GM21723 (cell line): ENCODE data around the gene CEL.
"Not testable (repeated sequence)": the region's sequence is repeated elsewhere in the genome, so short reads cannot be mapped to it uniquely, and the experiment has no call there.

ENCODE experiments used
- ATAC-seq: cut with Tn5 transposase; IDR thresholded peaks from one replicate; pipeline ENCODE4 v1.9.1; 2021; ENCODE audit warnings: mild to moderate bottlenecking, moderate library complexity; ENCODE audit not compliant: unreplicated experiment

CEL gene

DNA sequence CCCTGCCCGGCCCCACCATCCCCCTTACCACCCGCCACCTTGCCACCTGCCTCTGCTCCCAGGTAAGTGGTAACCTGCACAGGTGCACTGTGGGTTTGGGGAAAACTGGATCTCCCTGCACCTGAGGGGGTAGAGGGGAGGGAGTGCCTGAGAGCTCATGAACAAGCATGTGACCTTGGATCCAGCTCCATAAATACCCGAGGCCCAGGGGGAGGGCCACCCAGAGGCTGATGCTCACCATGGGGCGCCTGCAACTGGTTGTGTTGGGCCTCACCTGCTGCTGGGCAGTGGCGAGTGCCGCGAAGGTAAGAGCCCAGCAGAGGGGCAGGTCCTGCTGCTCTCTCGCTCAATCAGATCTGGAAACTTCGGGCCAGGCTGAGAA is at the start of gene CEL:
Gene CEL, plus strand, starts transcription at position 218 of the 382 bp plus-strand sequence. Its CDS starts 22 bp downstream, at position 240.
- not testable (repeated sequence) for ATAC-seq

DNA sequence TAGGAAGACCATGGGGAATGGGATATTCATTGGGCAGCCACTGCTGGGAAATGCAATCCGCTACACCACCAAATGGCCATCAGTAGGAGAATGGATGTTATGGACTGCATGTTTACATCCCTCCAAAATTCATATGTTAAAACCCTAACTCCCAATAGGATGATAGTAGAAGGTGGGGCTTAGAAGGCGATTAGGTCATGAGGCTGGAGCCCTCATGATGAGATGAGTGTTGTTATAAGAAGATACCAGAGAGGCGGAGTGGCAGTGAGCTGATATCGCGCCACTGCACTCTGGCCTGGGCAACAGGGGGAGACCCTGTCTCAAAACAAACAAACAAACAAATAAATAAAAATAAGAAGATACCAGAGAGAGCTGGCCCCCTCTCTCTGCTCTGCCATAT is 47.1 kb upstream of the CEL start:
- ATAC-seq: no peak

- ATAC-seq: no peak
Observed at GRCh38 chr9:133023117-133023890, 38.5 kb upstream of the CEL start.

DNA sequence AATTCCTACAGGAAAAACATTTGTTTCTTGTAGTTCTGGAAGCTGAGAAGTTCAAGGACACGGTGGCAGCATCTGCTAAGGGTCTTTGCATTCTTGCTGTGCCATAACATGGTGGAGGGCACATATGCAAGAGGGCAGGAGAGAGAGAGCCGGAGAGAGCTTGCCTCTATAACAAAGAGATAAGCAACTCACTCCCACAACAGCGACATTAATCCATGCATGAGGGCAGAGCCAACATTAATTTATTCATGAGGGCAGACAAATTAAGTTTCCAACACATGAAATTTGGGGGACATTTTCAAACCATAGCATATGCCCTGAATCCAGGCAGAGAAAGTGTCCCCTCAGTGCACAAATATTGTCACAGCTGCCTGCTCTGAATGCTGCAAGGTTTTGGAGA is 35.4 kb upstream of the CEL start:
- no peak for ATAC-seq

DNA sequence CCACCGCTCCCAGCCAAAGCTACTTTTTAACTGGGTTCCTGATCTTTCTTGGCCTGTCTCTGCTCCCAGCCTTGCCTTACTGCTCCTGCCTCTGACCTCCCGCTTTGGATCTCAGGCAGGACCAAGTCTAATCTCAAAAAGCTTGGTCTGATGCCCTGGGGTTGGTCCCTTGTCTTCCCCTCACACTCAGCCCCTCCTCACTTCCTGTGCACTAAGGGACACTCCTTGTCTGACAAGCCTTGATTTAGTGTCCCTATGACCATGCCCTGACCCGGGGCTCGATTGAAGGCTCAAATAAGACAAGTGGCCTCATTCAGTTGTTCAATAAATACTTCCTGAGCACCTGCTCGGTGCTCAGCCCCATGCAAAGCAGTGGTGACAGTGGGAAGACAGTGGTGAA is 34.6 kb upstream of the CEL start:
- no peak for ATAC-seq

- no peak for ATAC-seq
Observed at GRCh38 chr9:133028221-133028620, 33.6 kb upstream of the CEL start.

GRCh38 chr9:133029994-133030316 is 31.8 kb upstream of the CEL start:
- peak; percentile 18 for ATAC-seq

GRCh38 chr9:133030317-133031129 is 31.3 kb upstream of the CEL start, which contains the start of gene GTF3C5:
Gene GTF3C5 (plus strand): TSS chr9:133030997. CDS start chr9:133031012, 15 bp downstream.
- peak; percentile 95 for ATAC-seq

- no peak for ATAC-seq
Observed at GRCh38 chr9:133031130-133031422, 30.7 kb upstream of the CEL start.

- ATAC-seq: no peak
Observed at GRCh38 chr9:133031496-133031911, 30.3 kb upstream of the CEL start.

- no peak for ATAC-seq
Observed at GRCh38 chr9:133032171-133032570, 29.6 kb upstream of the CEL start.

- no peak for ATAC-seq
Observed at GRCh38 chr9:133035669-133036068, 26.1 kb upstream of the CEL start.

DNA sequence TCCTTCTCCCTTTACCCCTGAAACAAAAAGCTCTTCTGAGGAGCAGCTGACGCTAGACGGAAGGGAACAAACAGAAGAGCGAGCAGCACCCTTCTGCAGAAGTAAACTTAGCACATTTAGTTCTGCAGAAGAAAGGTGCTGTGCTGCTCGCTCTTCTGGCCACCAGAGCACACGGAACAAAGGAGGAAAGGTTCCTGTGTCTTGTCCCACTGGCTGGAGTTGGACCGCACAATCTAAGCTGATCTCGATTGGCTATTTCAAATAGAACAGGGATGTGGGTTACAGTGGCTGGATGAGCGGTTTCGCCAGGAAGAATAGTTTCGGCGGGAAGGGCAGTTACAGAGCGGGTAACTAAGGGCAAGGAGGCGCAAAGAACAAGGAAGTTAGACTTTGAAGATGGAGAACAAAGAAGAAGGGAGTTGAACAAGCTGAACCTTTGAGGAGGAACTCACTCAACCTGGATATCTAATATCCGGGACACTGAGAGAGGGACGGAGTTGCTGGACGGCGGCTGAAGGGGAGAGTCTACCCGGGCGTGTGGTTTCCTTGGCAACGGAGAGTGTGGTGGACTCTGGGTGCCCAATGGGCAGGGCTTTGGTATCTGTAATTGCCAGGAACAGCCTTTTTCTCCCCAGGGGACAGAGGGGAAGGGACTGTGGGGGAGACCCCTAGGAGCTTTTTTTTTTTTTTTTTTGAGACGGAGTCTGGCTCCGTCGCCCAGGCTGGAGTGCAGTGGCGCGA is 23.8 kb upstream of the CEL start:
- no peak for ATAC-seq

DNA sequence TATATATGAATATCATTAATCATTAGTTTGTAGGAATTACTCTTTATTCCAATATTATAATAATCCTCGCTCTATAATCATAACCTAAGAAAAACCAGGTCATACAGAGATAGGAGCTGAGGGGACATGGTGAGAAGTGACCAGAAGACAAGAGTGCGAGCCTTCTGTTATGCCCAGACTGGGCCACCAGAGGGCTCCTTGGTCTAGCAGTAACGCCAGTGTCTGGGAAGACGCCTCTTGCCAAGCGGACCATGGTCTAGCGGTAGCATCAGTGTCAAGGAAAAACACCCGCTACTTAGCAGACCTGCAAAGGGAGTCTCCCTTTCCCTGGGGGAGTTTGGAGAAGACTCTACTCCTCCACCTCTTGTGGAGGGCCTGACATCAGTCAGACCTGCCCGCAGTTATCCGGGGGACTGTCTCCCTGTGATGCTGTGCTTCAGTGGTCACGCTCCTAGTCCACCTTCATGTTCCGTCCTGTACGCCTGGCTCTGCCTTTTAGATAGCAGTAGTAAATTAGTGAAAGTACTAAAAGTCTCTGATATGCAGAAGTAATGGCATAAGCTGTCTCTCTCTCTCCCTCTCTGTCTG is 20.8 kb upstream of the CEL start:
- not testable (repeated sequence) for ATAC-seq

DNA sequence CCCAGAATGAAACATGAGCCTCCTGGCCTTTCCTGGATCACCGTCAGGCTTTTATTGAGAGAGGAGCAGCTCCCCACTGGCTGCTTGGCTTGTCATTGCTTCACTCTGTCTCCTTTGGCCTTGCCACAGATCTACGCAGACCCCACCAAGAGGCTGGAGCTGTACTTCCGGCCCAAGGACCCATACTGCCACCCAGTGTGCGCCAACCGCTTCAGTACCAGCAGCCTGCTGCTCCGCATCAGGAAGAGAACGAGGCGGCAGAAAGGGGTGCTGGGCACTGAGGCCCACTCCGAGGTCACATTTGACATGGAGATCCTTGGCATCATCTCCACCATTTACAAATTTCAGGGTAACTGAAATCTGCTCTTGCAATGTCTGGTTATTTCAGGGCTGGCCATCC is 19.8 kb upstream of the CEL start:
- no peak for ATAC-seq

DNA sequence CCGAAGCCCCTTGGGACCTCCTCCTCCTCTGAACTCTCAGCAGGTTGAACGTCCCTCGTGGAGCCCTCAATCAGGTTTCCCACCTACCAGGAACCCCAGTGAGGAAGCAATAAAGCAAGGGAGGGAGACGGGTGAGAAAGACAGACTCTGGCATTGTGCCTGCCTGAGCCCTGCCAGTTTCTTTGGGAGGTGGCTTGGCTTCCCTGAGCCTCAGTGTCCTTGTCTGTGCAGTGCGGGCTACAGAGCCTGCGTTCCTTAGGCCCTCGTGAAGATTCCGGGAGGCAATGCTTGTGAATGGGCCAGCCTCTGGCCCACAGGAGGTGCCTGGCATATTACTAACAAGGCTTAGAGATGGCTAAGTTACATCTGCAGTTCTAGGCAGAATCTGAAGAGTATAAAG is 19.1 kb upstream of the CEL start:
- no peak for ATAC-seq

DNA sequence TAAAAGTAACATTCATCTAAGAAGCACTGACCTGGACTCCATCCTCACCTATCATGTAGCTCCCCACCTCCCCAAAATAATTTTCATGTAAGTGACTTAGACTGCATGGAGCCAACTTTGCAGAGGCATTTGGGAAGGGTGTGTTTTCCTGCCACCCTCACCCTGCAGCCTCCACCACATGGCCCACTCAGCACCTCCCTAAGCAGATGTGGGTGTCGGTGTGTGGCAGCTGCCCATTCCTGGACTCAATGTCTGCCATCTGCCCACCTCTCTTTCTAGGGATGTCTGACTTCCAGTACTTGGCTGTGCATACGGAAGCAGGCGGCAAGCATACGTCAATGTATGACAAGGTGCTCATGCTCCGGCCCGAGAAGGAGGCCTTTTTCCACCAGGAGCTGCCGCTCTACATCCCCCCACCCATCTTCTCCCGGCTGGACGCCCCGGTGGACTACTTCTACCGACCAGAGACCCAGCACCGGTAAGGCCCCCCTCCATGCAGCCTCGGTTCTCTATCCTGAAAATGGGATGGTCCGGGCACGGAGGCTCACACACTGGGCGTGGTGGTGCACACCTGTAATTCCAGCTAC is 18.2 kb upstream of the CEL start:
- no peak for ATAC-seq

DNA sequence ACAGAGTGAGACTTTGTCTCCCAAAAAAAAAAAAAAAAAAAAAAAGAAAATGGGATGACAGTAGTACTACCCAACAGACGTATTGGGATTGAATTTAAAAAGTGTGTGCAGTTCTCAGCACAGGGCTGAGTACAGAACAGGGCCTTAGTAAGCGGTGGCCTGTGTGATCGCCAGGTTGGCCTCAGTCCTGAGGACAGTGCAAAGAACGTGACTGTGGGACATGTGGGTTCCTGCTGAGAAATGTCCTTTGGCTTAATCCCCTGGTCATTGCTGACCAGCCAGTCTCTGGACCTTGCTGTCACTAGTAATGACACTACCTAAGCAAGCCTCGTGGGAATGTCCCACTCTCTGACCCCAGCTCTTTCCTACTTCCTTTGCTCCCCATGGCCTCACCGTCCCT is 17.7 kb upstream of the CEL start:
- ATAC-seq: no peak

DNA sequence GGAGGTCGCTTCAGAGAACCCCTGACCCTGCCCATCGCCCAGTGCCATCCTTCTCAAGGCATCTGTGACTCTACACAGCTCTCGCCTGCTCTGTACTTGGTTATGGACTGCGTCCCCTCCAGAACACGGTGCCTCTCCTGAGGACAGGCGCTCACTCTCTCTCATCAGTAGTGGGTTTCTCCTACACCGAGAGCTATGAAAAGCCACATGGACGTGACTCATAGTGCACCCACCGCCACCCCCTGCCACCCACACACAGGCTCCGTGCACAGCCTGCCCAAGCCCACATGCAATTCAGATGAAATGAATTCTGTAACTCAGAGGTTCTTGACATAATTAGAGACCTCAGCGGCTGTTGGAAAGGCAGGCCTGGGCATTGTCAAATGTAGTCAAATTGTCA is 17.1 kb upstream of the CEL start:
- ATAC-seq: no peak

DNA sequence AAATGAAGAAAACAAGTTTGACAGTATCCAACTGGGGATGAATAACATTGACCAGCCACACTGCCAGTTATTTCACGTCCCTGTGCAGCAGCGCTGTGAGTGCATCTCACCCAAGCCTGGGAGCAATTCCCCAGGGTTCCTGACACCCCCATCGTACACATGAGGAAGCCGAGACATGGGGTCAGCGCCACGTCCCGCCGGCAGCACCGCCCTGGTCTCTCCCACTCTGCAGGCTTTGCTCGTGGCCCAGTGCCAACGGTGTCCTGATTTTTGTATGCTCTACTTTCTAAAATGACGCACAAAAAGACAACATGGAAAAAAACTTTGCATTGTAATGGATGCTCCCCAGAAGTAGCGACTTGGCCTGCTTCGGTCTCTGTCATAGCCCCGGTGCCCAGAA is 16.6 kb upstream of the CEL start:
- ATAC-seq: no peak
